UCSD-AML1 (cell line): ENCODE measurements around the gene CIAPIN1.

Experiments
- DNase-seq: peaks from one replicate; lab custom pipeline; 2025; ENCODE audit not compliant: unreplicated experiment; lab: John Stamatoyannopoulos, UW

CIAPIN1 gene

GRCh38 chr16:57476546-57477410, 29.6 kb upstream of the CIAPIN1 start:
- no peak for DNase-seq

- DNase-seq: peak; percentile 91
These were observed 28.6 kb upstream of the CIAPIN1 start for GRCh38 chr16:57475711-57476339.

GRCh38 chr16:57474671-57475661, 27.8 kb upstream of the CIAPIN1 start:
- DNase-seq: no peak

- DNase-seq: no peak
These were observed 26.7 kb upstream of the CIAPIN1 start for GRCh38 chr16:57473906-57474305.

- no peak for DNase-seq
These were observed 26.1 kb upstream of the CIAPIN1 start for GRCh38 chr16:57473176-57473840.

GRCh38 chr16:57472665-57473060, 25.5 kb upstream of the CIAPIN1 start:
- DNase-seq: no peak

- DNase-seq: no peak
These were observed 24.9 kb upstream of the CIAPIN1 start for GRCh38 chr16:57471852-57472664.

- DNase-seq: no peak
These were observed 24.0 kb upstream of the CIAPIN1 start for GRCh38 chr16:57471209-57471608.

GRCh38 chr16:57470711-57471110, 23.5 kb upstream of the CIAPIN1 start:
- no peak for DNase-seq

GRCh38 chr16:57469917-57470470, 22.8 kb upstream of the CIAPIN1 start:
- DNase-seq: no peak

GRCh38 chr16:57469046-57469445, 21.9 kb upstream of the CIAPIN1 start:
- DNase-seq: no peak

GRCh38 chr16:57468346-57468745, 21.2 kb upstream of the CIAPIN1 start:
- no peak for DNase-seq

GRCh38 chr16:57464523-57464922, 17.3 kb upstream of the CIAPIN1 start:
- no peak for DNase-seq

- no peak for DNase-seq
These were observed 15.8 kb upstream of the CIAPIN1 start for GRCh38 chr16:57462978-57463362.

- peak; percentile 88 for DNase-seq
These were observed 15.2 kb upstream of the CIAPIN1 start, which contains the start of gene POLR2C for GRCh38 chr16:57462209-57462977. Gene POLR2C, plus strand, starts transcription at chr16:57462679. Its CDS starts 46 bp downstream, at chr16:57462725.

GRCh38 chr16:57452021-57452420, 4.8 kb upstream of the CIAPIN1 start:
- DNase-seq: no peak

GRCh38 chr16:57446531-57447185, 527 bp downstream of the CIAPIN1 start:
- DNase-seq: peak; percentile 37

GRCh38 chr16:57445510-57445909, 1.7 kb downstream of the CIAPIN1 start:
- no peak for DNase-seq
